HepG2 (cell line): Measurements from ENCODE around the gene PASD1. TPM values are rescaled to one million over a fixed set of nuclear protein-coding genes. Genes with fewer than 3 reads are reported as not detected.
"Not testable (repeated sequence)": the region's sequence is repeated elsewhere in the genome, so short reads cannot be mapped to it uniquely, and the experiment has no call there.

Experiments used
- ATAC-seq: fragments of 200-7000 bp; cut with Tn5 transposase; 3 replicates; pipeline ENCODE4 v1.9.1; 2020; ENCODE audit warnings: mild to moderate bottlenecking, moderate library complexity
- BruUV-seq: library from RNA; stranded (reverse); fragments of 400-500 nt; replicated peaks from 2 replicates; lab custom pipeline; 2021; lab: Mats Ljungman, UMichigan
- CTCF ChIA-PET: fragments of 300-600 bp; formaldehyde crosslinking; extraction: SDS; loops from one replicate; lab custom pipeline; 2021; ENCODE audit warnings: low total read pairs, inconsistent platforms, low intra/inter-chr PET ratio; lab: Yijun Ruan, JAX
- POLR2A ChIA-PET: fragments of 350-600 bp; sonication (Branson Sonifier 250); formaldehyde crosslinking; loops from one replicate; lab custom pipeline; 2020; ENCODE audit warnings: antibody characterized with exemption, inconsistent platforms; lab: Yijun Ruan, JAX
- DNase-seq: peaks from one replicate; pipeline ENCODE4 v3.0.0-alpha.2; 2015; ENCODE audit warnings: low spot score
- FAIRE-seq: peaks from 3 replicates; lab custom pipeline; 2011; peaks lifted over from hg19 to GRCh38; lab: Jason Lieb, UNC
- H2AFZ ChIP-seq: one replicate; pipeline ENCODE4 v1.6.1; 2011; ENCODE audit warnings: low read length, inconsistent platforms
- H3K27ac ChIP-seq: fragments of 300-600 bp; 3 replicates; pipeline ENCODE4 v1.8.0; 2011; ENCODE audit warnings: mixed run types, mild to moderate bottlenecking, mixed read lengths, low read length, inconsistent platforms; ENCODE audit not compliant: insufficient read depth; ENCODE audit errors: extremely low read length
- H3K27me3 ChIP-seq, 2 experiments: fragments of 200-600 bp in 1 of 2; 2 replicates in 1 of 2; 3 replicates in 1 of 2; pipeline versions ENCODE4 v1.6.0 to v1.8.0; 2011; ENCODE audit warnings: low read length in 2 of 2, mild to moderate bottlenecking in 2 of 2, moderate library complexity in 2 of 2, inconsistent platforms in 1 of 2; ENCODE audit not compliant: insufficient read depth in 2 of 2, control insufficient read depth in 1 of 2
- H3K36me3 ChIP-seq, 2 experiments: fragments of 200-600 bp in 1 of 2; replicated peaks in 1 of 2; 2 replicates in 1 of 2; 3 replicates in 1 of 2; pipeline versions ENCODE4 v1.5.1 to v1.8.0; 2011; ENCODE audit warnings: low read length in 2 of 2, inconsistent platforms in 1 of 2; ENCODE audit not compliant: insufficient read depth in 2 of 2, control insufficient read depth in 1 of 2
- H3K4me1 ChIP-seq: 2 replicates; pipeline ENCODE4 v1.5.1; 2012; ENCODE audit warnings: low read length, inconsistent platforms; ENCODE audit not compliant: insufficient read depth
- H3K4me2 ChIP-seq: 2 replicates; pipeline ENCODE4 v1.6.0; 2011; ENCODE audit warnings: low read depth, low read length, inconsistent platforms
- H3K4me3 ChIP-seq, 3 experiments: fragments of 200-600 bp in 1 of 3; sonication (generic), shearing (Covaris generic) in 1 of 3; replicated peaks in 1 of 3; 2 replicates each; pipeline ENCODE4 v1.5.1; 2011 to 2016; ENCODE audit warnings: low read length in 3 of 3, inconsistent platforms in 2 of 3, low read depth in 2 of 3, mild to moderate bottlenecking in 2 of 3, control low read depth in 1 of 3, mixed read lengths in 1 of 3; ENCODE audit not compliant: insufficient read depth in 1 of 3
- H3K79me2 ChIP-seq: one replicate; pipeline ENCODE4 v1.6.1; 2011; ENCODE audit warnings: low read length, inconsistent platforms; ENCODE audit not compliant: insufficient read depth
- H3K9ac ChIP-seq: 2 replicates; pipeline ENCODE4 v1.6.0; 2011; ENCODE audit warnings: mild to moderate bottlenecking, low read depth, low read length, inconsistent platforms; ENCODE audit not compliant: insufficient read depth
- H3K9me3 ChIP-seq: 2 replicates; pipeline ENCODE4 v1.5.1; 2012; ENCODE audit warnings: mild to moderate bottlenecking, low read length
- H4K20me1 ChIP-seq: 2 replicates; pipeline ENCODE4 v1.6.0; 2011; ENCODE audit warnings: inconsistent platforms, mild to moderate bottlenecking, low read length, moderate library complexity; ENCODE audit not compliant: insufficient read depth
- AHR ChIP-seq: IDR thresholded peaks from 2 replicates; pipeline ENCODE4 v1.6.1; 2018; ENCODE audit warnings: missing genetic modification reagents, missing compliant biosample characterization
- ATM ChIP-seq: fragments of 450-650 bp; IDR thresholded peaks from 2 replicates; pipeline ENCODE4 v1.7.1; 2017; ENCODE audit warnings: mild to moderate bottlenecking, borderline replicate concordance
- CEBPG ChIP-seq: IDR thresholded peaks from 2 replicates; pipeline ENCODE4 v1.6.1; 2016
- CREM ChIP-seq, 2 experiments: sonication (generic) in 1 of 2; formaldehyde crosslinking in 1 of 2; IDR thresholded peaks; 2 replicates each; pipeline versions ENCODE4 v1.4.0 to v1.6.1; 2016 to 2020; ENCODE audit warnings: antibody characterized with exemption in 1 of 2, mild to moderate bottlenecking in 1 of 2, missing genetic modification reagents in 1 of 2
- DR1 ChIP-seq: sonication (generic); formaldehyde crosslinking; IDR thresholded peaks from 2 replicates; pipeline ENCODE4 v1.8.0; 2021; ENCODE audit warnings: mild to moderate bottlenecking, missing genetic modification reagents, inconsistent platforms
- FOXO1 ChIP-seq: sonication (generic); formaldehyde crosslinking; IDR thresholded peaks from 2 replicates; pipeline ENCODE4 v1.4.0; 2020; ENCODE audit warnings: missing genetic modification reagents
- JUNB ChIP-seq: sonication (generic); formaldehyde crosslinking; IDR thresholded peaks from 2 replicates; pipeline ENCODE4 v1.8.0; 2022; ENCODE audit warnings: missing genetic modification reagents, mild to moderate bottlenecking, borderline replicate concordance
- PHF8 ChIP-seq: sonication (generic); formaldehyde crosslinking; IDR thresholded peaks from 2 replicates; pipeline ENCODE4 v1.5.0; 2020; ENCODE audit warnings: missing genetic modification reagents
- RARG ChIP-seq: sonication (generic); formaldehyde crosslinking; IDR thresholded peaks from 2 replicates; pipeline ENCODE4 v1.4.0; 2020; ENCODE audit warnings: low read depth, mild to moderate bottlenecking, missing genetic modification reagents
- RBM22 ChIP-seq: fragments of 200-400 bp; formaldehyde crosslinking; optimal IDR thresholded peaks from 2 replicates; pipeline ENCODE3; 2017; ENCODE audit warnings: mild to moderate bottlenecking, low read length, moderate library complexity
- SAP130 ChIP-seq: IDR thresholded peaks from 2 replicates; pipeline ENCODE4 v1.6.1; 2016; ENCODE audit warnings: low read depth
- SIX1 ChIP-seq: sonication (generic); formaldehyde crosslinking; IDR thresholded peaks from 2 replicates; pipeline ENCODE4 v1.4.0; 2020; ENCODE audit warnings: missing genetic modification reagents, borderline replicate concordance
- SP2 ChIP-seq: sonication (generic); formaldehyde crosslinking; IDR thresholded peaks from 2 replicates; pipeline ENCODE4 v1.5.1; 2020; ENCODE audit warnings: mild to moderate bottlenecking, missing genetic modification reagents
- TBX3 ChIP-seq: fragments of 450-650 bp; IDR thresholded peaks from 2 replicates; pipeline ENCODE4 v1.6.1; 2017; ENCODE audit warnings: antibody characterized with exemption, mild to moderate bottlenecking, inconsistent platforms, borderline replicate concordance
- TOPORS ChIP-seq: sonication (generic); formaldehyde crosslinking; IDR thresholded peaks from 2 replicates; pipeline ENCODE4 v1.8.0; 2023; ENCODE audit warnings: mild to moderate bottlenecking, missing genetic modification reagents
- TP53 ChIP-seq: sonication (generic); formaldehyde crosslinking; conservative IDR thresholded peaks from 2 replicates; pipeline ENCODE4 v1.4.0; 2020; ENCODE audit warnings: missing genetic modification reagents
- ZBTB38 ChIP-seq: sonication (generic); formaldehyde crosslinking; IDR thresholded peaks from 2 replicates; pipeline ENCODE4 v1.5.1; 2020; ENCODE audit warnings: mild to moderate bottlenecking, missing genetic modification reagents
- ZC3H4 ChIP-seq: sonication (generic); formaldehyde crosslinking; IDR thresholded peaks from 2 replicates; pipeline ENCODE4 v1.4.0; 2020; ENCODE audit warnings: missing genetic modification reagents, borderline replicate concordance
- ZSCAN21 ChIP-seq: sonication (generic); formaldehyde crosslinking; IDR thresholded peaks from 2 replicates; pipeline ENCODE4 v1.8.0; 2022; ENCODE audit warnings: mild to moderate bottlenecking, missing genetic modification reagents, moderate library complexity, borderline replicate concordance
- WGBS: methylation state at CpG from one replicate; pipeline ENCODE4 v1.1.6; 2017; ENCODE audit warnings: low lambda C conversion rate; 5-methylcytosine and 5-hydroxymethylcytosine counted together
- in situ Hi-C: cut with HindIII; loops from 2 replicates; pipeline ENCODE4 v1.10.0; 2017; ENCODE audit warnings: low pct_unique_long_range_greater_than_20kb; ENCODE audit not compliant: extremely low pct_ligation_motif_present
- intact Hi-C: fragments of 100-400 bp; cut with micrococcal nuclease; formaldehyde crosslinking; loops from one replicate; pipeline ENCODE4 v1.10.0; 2022; ENCODE audit not compliant: unreplicated experiment
- polyA plus RNA-seq, 8 experiments: library from polyadenylated mRNA; depleted of rRNA in 3 of 8; stranded (reverse) in 7 of 8; unstranded in 1 of 8; fragments of >200 nt; fragmentation: Illumina TruSeq in 4 of 8; extraction: Trizol in 4 of 8; gene quantifications; 2 replicates each; pipeline versions ENCODE4 v1.2.1 to v1.2.3, GENCODE V29; 2011 to 2016; ENCODE audit warnings: low read depth in 4 of 8, missing spikeins in 1 of 8, mixed read lengths in 1 of 8; ENCODE audit not compliant: insufficient read depth in 1 of 8
- total RNA-seq, 5 experiments: library from RNA; depleted of rRNA; stranded (reverse); fragments of >200 nt; fragmentation: Illumina TruSeq; extraction: Trizol; gene quantifications; 2 replicates each; pipeline ENCODE4 v1.2.3, GENCODE V29; 2016; ENCODE audit warnings: low read depth in 1 of 5
- TF ChIP-seq, protein P1 (sequence below): IDR thresholded peaks from 2 replicates; pipeline ENCODE4 v1.6.1; 2016; ENCODE audit warnings: missing genetic modification reagents, missing compliant biosample characterization
- TF ChIP-seq, protein P2 (sequence below): sonication (generic); formaldehyde crosslinking; IDR thresholded peaks from 2 replicates; pipeline ENCODE4 v1.8.0; 2022; ENCODE audit warnings: missing genetic modification reagents, mild to moderate bottlenecking, borderline replicate concordance

Gene PASD1
- total and polyA plus RNA-seq, 2 of the 13 experiments (the other 11 are each of a cell fraction or from before 2014, with no cell fraction given): not detected

DNA sequence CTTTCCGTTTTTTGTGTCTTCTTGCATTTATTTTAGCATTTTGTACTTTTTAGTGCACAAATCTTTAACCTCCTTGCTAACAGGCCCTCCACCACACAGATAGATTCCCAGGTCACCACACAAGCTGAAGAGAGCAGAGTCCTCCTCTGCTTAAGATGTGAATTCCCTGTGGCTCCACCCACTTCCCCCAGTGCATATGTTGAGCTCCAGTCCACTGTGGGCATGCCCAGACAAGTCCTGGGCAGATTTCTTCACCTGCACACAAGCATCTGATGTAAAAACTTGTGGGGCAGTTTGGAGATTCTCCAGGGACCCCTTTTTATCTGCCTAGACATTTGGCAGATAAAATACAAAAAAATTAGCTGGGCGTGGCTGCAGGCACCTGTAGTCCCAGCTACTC is 19.8 kb upstream of the PASD1 start (continued):
- TF ChIP-seq, protein P1, sequence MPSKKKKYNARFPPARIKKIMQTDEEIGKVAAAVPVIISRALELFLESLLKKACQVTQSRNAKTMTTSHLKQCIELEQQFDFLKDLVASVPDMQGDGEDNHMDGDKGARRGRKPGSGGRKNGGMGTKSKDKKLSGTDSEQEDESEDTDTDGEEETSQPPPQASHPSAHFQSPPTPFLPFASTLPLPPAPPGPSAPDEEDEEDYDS (CRISPR knock-in tag): peak; percentile 80
- TF ChIP-seq DR1 (no peak), CEBPG (CRISPR knock-in tag) (peak; percentile 44; the same call in 1 of the 2 replicates), SIX1 (CRISPR knock-in tag) (no peak), PHF8 (CRISPR knock-in tag) (no peak), FOXO1 (CRISPR knock-in tag) (no peak), TP53 (CRISPR knock-in tag) (peak; percentile 100), TBX3 (no peak), SAP130 (CRISPR knock-in tag) (peak; percentile 20; the same call in 1 of the 2 replicates), RBM22 (no peak), AHR (CRISPR knock-in tag) (no peak), ATM (no peak), RARG (no peak), ZBTB38 (CRISPR knock-in tag) (no peak), JUNB (CRISPR knock-in tag) (no peak), ZC3H4 (CRISPR knock-in tag) (no peak), SP2 (CRISPR knock-in tag) (no peak), TOPORS (no peak), CREM (IDR thresholded peaks at IDR 0.05) (no peak), CREM (CRISPR knock-in tag; IDR thresholded peaks at IDR 0.05) (no peak), ZSCAN21 (no peak)
- TF ChIP-seq, protein P2, sequence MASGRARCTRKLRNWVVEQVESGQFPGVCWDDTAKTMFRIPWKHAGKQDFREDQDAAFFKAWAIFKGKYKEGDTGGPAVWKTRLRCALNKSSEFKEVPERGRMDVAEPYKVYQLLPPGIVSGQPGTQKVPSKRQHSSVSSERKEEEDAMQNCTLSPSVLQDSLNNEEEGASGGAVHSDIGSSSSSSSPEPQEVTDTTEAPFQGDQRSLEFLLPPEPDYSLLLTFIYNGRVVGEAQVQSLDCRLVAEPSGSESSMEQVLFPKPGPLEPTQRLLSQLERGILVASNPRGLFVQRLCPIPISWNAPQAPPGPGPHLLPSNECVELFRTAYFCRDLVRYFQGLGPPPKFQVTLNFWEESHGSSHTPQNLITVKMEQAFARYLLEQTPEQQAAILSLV: no peak
- TF ChIP-seq, all 625 proteins: peak for 6

DNA sequence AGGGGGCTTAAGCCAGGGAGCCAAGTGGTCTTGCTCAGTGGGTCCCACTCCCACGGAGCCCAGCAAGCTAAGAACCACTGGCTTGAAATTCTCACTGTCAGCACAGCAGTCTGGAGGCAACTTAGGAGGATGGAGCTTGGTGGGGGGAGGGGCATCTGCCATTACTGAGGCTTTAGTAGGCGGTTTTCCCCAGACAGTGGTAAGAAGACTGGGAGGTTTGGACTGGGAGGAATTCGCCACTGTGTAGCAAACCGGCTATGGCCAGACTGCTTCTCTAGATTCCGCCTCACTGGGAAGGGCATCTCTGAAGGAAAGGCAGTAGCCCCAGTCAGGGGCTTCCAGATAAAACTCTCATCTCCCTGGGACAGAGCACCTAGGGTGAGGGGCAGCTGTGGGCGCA is 17.2 kb upstream of the PASD1 start:
- H3K79me2 ChIP-seq, CTCF ChIA-PET, H3K9me3 ChIP-seq, H3K4me2 ChIP-seq, FAIRE-seq, DNase-seq, H3K36me3 ChIP-seq, H3K27me3 ChIP-seq, H3K4me3 ChIP-seq, in situ Hi-C loops, H2AFZ ChIP-seq, ATAC-seq, H4K20me1 ChIP-seq, H3K27ac ChIP-seq, intact Hi-C loops, BruUV-seq, H3K9ac ChIP-seq: not testable (repeated sequence)
- WGBS: 100% methylated on average over 2 of the region's 6 CpGs
- H3K4me1 ChIP-seq: peaks cover 14% of the 10 kb centered on the region
- POLR2A ChIA-PET: interaction anchor here (3.6 kb wide), 1 partner anchor 8 kb away, joined by 19 read pairs; no protein-coding TSS in a partner anchor
